HG02798 (cell line): ENCODE results near the gene SATB2.
A peak's percentile ranks its signal among the peaks of the same experiment; 100 is the strongest.

ENCODE experiments used
- ATAC-seq: cut with Tn5 transposase; IDR thresholded peaks from one replicate; pipeline ENCODE4 v1.9.1; 2021; ENCODE audit warnings: mild to moderate bottlenecking; ENCODE audit not compliant: unreplicated experiment, poor library complexity

Gene SATB2

GRCh38 chr2:199273042-199273511, 184.7 kb downstream of the SATB2 start:
- ATAC-seq: no peak

DNA sequence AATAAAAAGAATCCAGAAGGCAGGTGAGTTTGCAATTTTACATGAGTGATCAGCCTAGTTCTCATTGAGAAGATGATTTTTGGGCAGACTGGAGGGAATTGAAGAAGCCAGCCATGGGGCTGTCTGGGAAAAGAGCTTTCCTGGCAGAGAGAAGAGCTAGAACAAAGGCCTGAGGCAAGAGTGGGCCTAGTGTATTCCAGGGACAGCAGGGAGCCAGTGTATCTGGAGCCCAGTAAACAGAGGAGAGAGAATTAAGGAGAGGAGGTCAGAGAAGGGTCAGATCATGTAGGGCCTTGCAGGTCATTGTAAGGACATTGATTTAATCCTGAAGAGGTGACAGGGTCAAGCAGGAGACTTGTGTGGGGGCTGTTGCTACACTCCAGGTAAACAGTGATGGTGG, 195.8 kb downstream of the SATB2 start:
- no peak for ATAC-seq

DNA sequence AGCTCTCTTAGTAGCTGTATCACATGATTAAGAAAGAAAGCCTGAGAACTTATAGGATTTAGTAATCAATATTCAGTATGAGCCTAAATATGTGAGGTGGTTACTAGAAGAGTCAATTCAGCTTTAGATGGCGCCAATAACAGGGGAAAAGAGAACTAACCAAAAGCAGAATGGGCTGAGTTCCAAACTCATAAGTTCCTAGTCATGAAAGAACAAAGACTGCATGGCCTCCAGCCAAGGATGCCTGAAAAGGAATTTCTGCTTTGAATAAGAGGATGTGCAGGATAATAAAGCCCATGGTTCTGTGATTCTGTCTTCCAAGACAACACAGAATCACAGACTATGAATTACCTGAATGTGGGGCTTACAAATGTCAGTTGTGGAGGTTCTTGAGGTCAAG, 196.5 kb downstream of the SATB2 start:
- ATAC-seq: no peak

- no peak for ATAC-seq
Measured at GRCh38 chr2:199259671-199260070, 198.1 kb downstream of the SATB2 start.

GRCh38 chr2:199258291-199258690, 199.4 kb downstream of the SATB2 start:
- ATAC-seq: no peak

DNA sequence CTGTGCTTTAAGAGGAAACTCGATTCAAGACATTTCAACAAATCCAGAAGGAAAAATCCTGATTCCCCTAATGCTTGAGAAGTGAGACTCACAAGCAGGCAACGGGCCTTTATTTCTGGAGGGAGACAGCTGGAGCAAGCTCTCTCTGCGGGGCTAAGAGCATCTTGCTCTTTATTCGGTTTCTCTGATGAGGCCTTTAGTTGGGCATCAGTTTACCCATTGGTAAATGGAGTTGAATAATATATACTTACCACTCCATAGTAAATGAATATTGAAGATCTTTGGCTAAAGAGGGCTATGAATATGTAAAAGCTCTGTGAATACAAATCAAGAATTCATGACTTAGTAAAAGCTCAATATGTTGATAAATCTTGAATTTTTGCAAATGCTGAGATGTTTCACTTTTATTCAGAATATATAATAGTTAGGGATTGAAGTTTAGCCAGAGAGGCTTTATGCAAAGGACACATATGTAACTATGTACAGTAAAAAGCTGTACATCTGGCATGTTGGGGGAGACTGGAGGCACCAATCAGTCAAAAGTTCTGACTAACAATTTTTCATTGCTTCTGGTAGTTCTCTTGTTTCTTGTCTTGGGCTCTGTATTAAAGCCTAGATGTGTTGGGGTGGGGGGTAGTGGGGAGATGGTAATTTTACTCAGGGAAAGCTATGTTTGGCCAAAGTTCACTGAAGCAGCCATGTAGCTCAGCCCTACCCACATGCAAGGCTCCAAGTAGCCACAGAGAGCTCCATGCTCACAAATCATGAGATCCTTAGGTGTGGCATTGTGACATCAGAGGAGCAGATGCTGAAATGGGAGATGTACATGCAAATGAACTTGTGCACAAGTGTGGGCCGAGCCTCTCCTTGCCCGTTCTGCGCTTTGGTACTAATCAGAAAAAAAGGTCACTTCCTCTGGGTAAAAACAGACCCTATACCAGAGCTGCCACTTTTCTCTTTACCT, 200.2 kb downstream of the SATB2 start:
- ATAC-seq: no peak

DNA sequence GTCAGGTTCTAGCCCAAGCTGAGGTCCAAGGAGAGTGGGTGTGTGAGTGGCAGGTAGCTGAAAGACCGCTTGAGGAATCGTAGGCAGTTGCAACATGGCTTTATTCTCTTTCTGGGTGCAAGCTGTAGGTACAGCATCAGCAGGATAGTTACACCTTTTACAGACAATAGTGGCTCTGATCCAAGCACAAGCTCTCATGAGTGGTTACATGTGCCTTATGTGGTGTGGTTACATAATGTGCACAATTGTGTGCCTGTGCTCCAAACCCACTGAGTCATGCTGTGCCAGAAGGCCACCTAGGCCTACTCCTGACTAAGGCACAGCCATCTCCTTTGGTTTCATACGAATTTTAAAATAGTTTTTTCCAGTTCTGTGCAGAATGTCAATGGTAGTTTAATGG, 227.6 kb downstream of the SATB2 start:
- ATAC-seq: no peak

GRCh38 chr2:199228887-199229819, 228.6 kb downstream of the SATB2 start:
- ATAC-seq: peak; percentile 93

DNA sequence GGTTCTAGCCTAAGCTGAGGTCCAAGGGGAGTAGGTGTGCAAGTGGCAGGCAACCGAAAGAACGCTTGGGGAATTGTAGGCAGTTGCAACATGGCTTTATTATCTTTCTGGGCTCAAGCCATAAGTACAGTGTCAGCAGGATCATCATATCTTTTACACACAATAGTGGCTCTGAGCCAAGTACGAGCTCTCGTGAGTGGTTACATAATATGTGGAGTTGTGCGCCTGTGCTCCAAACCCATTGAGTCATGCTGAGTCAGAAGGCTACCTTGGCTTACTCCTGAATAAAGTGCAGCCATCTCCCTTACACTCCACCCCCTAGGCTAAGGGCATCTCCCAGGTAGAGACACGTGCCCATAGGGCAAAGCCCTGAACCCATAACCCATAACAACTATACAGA, 233.9 kb downstream of the SATB2 start:
- no peak for ATAC-seq

- no peak for ATAC-seq
Measured at GRCh38 chr2:199220920-199221319, 236.8 kb downstream of the SATB2 start.

DNA sequence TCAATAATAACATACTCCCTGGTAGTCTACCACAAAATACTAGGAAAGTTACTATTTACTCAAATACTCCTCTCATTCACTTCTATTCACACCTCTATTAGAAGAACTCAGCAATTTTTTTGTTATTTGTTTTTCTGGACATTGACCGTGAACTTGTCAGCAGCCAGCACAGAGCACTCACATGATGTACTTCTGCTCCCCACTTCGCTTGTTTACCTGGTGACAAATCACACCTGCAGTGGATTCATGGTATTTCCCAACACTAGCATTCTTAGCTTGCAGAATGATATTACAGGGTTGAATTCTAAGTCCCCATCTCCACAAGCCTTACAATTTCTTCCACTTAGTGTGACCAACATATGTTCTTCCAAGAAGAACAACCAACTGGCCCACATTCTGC, 238.2 kb downstream of the SATB2 start:
- no peak for ATAC-seq
